Epithelial cell of alveolus of lung (primary cell): ENCODE results near the gene TREM1. TPM values are rescaled to one million over a fixed set of nuclear protein-coding genes. Genes with fewer than 3 reads are reported as not detected.

Experiments used
- total RNA-seq: library from RNA; depleted of rRNA; stranded (reverse); fragments of >200 nt; gene quantifications from 2 replicates; pipeline ENCODE4 v1.2.1, GENCODE V29; 2015

Gene TREM1
- total RNA-seq, result 1.2 and 8.7 TPM in 2 replicates

GRCh38 chr6:41286544-41287346, at the start of gene TREM1:
TREM1 (minus strand) TSS chr6:41286682; CDS start chr6:41286655, 27 bp downstream.

GRCh38 chr6:41335296-41335695, 48.8 kb upstream of the TREM1 start, which contains the start of gene NCR2:
NCR2 (plus strand) TSS chr6:41335608; CDS start chr6:41335877, 269 bp downstream.

GRCh38 chr6:41228096-41228495, 58.4 kb downstream of the TREM1 start, which contains the start of gene TREML4:
TREML4 (plus strand) TSS chr6:41228349; CDS start chr6:41228428, 79 bp downstream.

Other genes with a start within 250 kb of the TREM1 start
- 0.13 and 0.32 TPM in 2 replicates for gene UNC5CL, start 247.5 kb downstream of the TREM1 start, total RNA-seq
- not detected in 2 replicates for gene TSPO2, start 244.2 kb downstream of the TREM1 start, total RNA-seq
- gene APOBEC2, start 233.5 kb downstream of the TREM1 start, total RNA-seq, result not detected in 2 replicates
- gene OARD1, start 214.3 kb downstream of the TREM1 start, total RNA-seq, result 7.9 and 12.8 TPM in 2 replicates
- gene NFYA, start 213.7 kb downstream of the TREM1 start, total RNA-seq, result 13.8 and 18.1 TPM in 2 replicates
- not detected in 2 replicates for gene TREML1, start 132.3 kb downstream of the TREM1 start, total RNA-seq
- not detected in 2 replicates for gene TREM2, start 123.6 kb downstream of the TREM1 start, total RNA-seq
- under 0.01 TPM in 1 of 2 replicates, not detected in the other for gene TREML2, start 85.5 kb downstream of the TREM1 start, total RNA-seq
- gene TREML4, start 58.3 kb downstream of the TREM1 start, total RNA-seq, result 0.13 TPM in 1 of 2 replicates, not detected in the other
- not detected in 2 replicates for gene NCR2, start 48.9 kb upstream of the TREM1 start, total RNA-seq